ENCODE data around the gene ADAT1.
"Not testable (repeated sequence)": the region's sequence is repeated elsewhere in the genome, so short reads cannot be mapped to it uniquely, and the experiment has no call there.

ADAT1 gene

GRCh38 chr16:75621170-75621477 lies 2.0 kb downstream of the ADAT1 start:
- in situ Hi-C loops (cut with HindIII; ENCODE audit: low sequenced_read_pairs): no loop called here

GRCh38 chr16:75620326-75621169 lies 2.5 kb downstream of the ADAT1 start:
- in situ Hi-C loops (cut with HindIII; ENCODE audit: low sequenced_read_pairs): no loop called here

GRCh38 chr16:75618780-75619179 lies 4.3 kb downstream of the ADAT1 start:
- in situ Hi-C loops (cut with HindIII; ENCODE audit: low sequenced_read_pairs): no loop called here

GRCh38 chr16:75617121-75617520 lies 6.0 kb downstream of the ADAT1 start:
- in situ Hi-C loops (cut with HindIII; ENCODE audit: low sequenced_read_pairs): no loop called here

GRCh38 chr16:75616521-75617010 lies 6.5 kb downstream of the ADAT1 start:
- in situ Hi-C loops (cut with HindIII; ENCODE audit: low sequenced_read_pairs): no loop called here

- in situ Hi-C loops (cut with HindIII; ENCODE audit: low sequenced_read_pairs): no loop called here
Observed at GRCh38 chr16:75615619-75616018, 7.5 kb downstream of the ADAT1 start.

- in situ Hi-C loops (cut with HindIII; ENCODE audit: low sequenced_read_pairs): no loop called here
Observed at GRCh38 chr16:75614066-75614897, 8.8 kb downstream of the ADAT1 start.

GRCh38 chr16:75606507-75606906 lies 16.6 kb downstream of the ADAT1 start:
- in situ Hi-C loops (cut with HindIII; ENCODE audit: low sequenced_read_pairs): no loop called here

- in situ Hi-C loops (cut with HindIII; ENCODE audit: low sequenced_read_pairs): no loop called here
Observed at GRCh38 chr16:75603241-75603640, 19.8 kb downstream of the ADAT1 start.

GRCh38 chr16:75599452-75600277 lies 23.4 kb downstream of the ADAT1 start:
- in situ Hi-C loops (cut with HindIII; ENCODE audit: low sequenced_read_pairs): no loop called here

- in situ Hi-C loops (cut with HindIII; ENCODE audit: low sequenced_read_pairs): no loop called here
Observed at GRCh38 chr16:75593825-75594820, 29.0 kb downstream of the ADAT1 start.

GRCh38 chr16:75593308-75593707 lies 29.8 kb downstream of the ADAT1 start:
- in situ Hi-C loops (cut with HindIII; ENCODE audit: low sequenced_read_pairs): no loop called here

GRCh38 chr16:75591927-75592326 lies 31.2 kb downstream of the ADAT1 start:
- in situ Hi-C loops (cut with HindIII; ENCODE audit: low sequenced_read_pairs): not testable (repeated sequence)

- in situ Hi-C loops (cut with HindIII; ENCODE audit: low sequenced_read_pairs): no loop called here
Observed at GRCh38 chr16:75590920-75591843, 31.9 kb downstream of the ADAT1 start.

GRCh38 chr16:75589306-75589705 lies 33.8 kb downstream of the ADAT1 start:
- in situ Hi-C loops (cut with HindIII; ENCODE audit: low sequenced_read_pairs): no loop called here

GRCh38 chr16:75588716-75589115 lies 34.4 kb downstream of the ADAT1 start:
- in situ Hi-C loops (cut with HindIII; ENCODE audit: low sequenced_read_pairs): no loop called here

GRCh38 chr16:75584108-75584507 lies 39.0 kb downstream of the ADAT1 start:
- in situ Hi-C loops (cut with HindIII; ENCODE audit: low sequenced_read_pairs): no loop called here

- in situ Hi-C loops (cut with HindIII; ENCODE audit: low sequenced_read_pairs): no loop called here
Observed at GRCh38 chr16:75579281-75579834, 43.7 kb downstream of the ADAT1 start.

- in situ Hi-C loops (cut with HindIII; ENCODE audit: low sequenced_read_pairs): no loop called here
Observed at GRCh38 chr16:75578725-75579124, 44.4 kb downstream of the ADAT1 start.
